HG03039 (cell line): ENCODE results near the gene PIGM.

Source experiments
- ATAC-seq: cut with Tn5 transposase; IDR thresholded peaks from one replicate; pipeline ENCODE4 v1.9.1; 2021; ENCODE audit warnings: mild to moderate bottlenecking, moderate library complexity; ENCODE audit not compliant: unreplicated experiment

PIGM gene

GRCh38 chr1:159990005-159990404 lies 41.8 kb downstream of the PIGM start:
- no peak for ATAC-seq

GRCh38 chr1:159989581-159989980 lies 42.2 kb downstream of the PIGM start:
- no peak for ATAC-seq

DNA sequence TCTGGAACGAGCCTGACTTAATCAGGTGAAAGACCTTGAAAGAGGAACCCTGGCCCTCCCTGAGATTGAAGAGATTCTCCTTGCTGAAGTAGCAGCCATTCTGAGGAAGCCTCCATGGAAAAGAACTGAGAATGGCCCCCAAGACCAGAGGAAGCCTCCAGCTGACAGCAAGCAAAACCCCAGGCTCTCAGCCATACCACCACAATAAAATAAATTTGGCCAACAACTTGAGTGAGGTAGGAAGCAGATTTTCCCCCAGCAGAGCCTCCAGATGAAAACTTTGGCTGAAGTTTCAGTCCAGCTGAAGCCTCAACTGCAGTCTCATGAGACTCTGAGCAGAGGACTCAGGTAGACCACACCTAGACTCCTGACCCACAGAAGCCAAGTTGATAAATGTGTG lies 43.8 kb downstream of the PIGM start:
- no peak for ATAC-seq

DNA sequence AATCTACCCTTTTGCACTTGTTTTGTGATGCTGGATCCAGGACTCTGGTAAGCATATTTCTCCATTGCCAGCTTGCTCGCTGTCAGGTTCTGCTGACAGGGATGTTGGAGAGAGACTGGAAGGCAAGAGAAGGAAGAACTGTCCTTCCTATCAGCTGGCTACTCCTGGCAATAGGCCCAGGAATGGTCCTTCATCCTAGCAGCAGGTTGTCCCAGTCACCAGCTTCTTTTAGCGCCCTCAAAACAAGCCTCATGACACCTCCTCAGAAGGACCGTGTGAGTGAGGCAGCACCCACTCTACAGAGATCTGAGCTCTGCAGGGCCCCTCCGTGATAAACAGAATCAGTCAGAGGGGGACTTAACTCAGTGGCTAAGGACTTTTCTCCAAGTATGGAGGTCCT lies 44.6 kb downstream of the PIGM start:
- no peak for ATAC-seq

- ATAC-seq = no peak
These were observed 45.3 kb downstream of the PIGM start for GRCh38 chr1:159986531-159986930.

GRCh38 chr1:159986093-159986492 lies 45.7 kb downstream of the PIGM start:
- ATAC-seq = no peak

DNA sequence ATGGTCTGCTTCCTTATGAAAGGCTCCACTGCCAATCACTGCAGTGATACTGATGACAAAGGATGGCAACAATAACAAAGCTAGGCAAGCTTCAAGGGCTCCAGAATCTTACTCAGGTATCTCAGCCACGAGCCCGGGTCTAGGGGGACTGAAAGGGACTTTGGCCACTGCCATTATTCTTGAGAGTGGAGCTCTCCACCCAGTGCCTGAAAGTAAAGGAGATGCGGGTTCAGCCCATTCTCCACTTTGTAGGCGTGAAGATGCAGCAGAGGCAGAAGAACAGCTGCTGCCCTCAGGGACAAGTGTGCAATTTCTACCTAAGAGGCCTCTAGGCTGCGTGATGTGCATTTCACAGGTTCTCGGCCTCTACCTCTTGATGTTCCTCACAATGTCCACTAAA lies 46.3 kb downstream of the PIGM start:
- no peak for ATAC-seq

DNA sequence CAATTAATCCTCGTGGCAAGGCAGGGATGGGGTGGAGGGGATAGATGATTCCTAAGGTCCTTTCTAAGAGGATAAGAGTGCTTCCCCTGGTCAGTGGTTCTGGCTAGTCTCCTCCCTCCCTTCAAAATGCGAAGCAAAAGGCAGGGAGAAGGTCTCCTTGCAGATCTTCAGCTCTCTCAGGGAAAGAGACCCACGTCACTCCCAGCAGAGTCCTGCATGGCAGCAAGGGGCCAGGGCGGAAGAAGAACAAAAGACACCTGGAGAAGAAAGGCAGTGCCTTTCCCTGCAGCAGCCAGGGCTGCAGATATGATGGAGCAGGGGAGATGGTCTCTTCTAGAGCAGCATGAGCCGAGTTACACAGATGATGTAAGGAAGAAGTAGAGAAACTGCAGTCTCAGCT lies 48.1 kb downstream of the PIGM start:
- ATAC-seq = no peak

DNA sequence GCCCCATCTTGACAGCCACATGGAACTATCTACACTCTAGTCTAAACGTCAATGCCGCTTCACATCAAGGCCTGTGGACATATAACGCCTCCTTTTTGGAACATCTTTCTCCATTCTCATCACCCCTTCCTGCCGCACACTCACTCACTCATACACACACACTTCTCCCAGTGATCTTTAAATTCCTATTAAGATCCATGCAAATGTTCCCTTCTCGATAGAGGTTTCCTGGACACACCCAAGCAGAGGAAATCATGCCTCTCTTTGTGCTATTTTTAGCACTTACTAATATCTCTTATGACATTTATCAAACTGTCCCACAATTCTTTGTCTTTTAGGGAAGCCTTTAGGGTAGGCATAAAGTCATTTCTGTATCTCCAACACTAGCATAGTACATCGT lies 49.5 kb downstream of the PIGM start:
- ATAC-seq = no peak

- no peak for ATAC-seq
These were observed 50.3 kb downstream of the PIGM start for GRCh38 chr1:159981351-159982055.

- ATAC-seq = no peak
These were observed 51.0 kb downstream of the PIGM start for GRCh38 chr1:159980786-159981185.

DNA sequence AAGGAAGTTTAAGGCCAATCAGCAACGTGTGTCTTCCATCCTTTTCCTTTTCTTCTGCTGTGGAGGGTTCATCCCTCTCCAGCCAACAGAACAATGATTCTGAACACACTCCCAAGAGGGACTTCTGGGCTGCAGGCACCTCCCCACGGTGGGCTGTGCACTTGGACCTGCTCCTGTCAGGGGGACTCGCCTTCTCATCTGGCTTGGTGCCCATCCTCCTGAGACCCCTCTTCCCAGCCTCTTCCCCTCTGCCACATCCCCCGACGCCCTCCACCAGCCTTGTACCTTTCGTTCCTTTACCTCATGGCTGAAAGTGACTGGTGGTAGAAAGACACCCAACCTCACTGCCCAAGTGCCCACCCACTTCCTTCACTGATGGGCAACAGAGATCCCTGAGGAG lies 51.7 kb downstream of the PIGM start:
- ATAC-seq = no peak

GRCh38 chr1:159979257-159979656 lies 52.5 kb downstream of the PIGM start:
- no peak for ATAC-seq

DNA sequence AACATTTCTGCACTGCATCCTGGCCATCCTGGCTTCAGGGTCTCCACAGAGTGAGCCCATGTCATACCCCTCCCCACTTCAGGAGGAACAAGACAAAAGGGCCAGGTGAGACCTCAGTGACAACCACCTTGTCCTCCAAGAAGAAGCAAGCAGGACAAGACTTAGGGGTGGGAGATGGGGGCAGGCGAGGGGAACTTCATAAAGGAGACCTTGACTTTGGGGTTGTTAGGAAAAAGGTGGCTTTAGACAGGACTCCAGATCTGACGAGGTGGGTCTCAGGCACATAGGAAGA lies 53.7 kb downstream of the PIGM start:
- no peak for ATAC-seq

DNA sequence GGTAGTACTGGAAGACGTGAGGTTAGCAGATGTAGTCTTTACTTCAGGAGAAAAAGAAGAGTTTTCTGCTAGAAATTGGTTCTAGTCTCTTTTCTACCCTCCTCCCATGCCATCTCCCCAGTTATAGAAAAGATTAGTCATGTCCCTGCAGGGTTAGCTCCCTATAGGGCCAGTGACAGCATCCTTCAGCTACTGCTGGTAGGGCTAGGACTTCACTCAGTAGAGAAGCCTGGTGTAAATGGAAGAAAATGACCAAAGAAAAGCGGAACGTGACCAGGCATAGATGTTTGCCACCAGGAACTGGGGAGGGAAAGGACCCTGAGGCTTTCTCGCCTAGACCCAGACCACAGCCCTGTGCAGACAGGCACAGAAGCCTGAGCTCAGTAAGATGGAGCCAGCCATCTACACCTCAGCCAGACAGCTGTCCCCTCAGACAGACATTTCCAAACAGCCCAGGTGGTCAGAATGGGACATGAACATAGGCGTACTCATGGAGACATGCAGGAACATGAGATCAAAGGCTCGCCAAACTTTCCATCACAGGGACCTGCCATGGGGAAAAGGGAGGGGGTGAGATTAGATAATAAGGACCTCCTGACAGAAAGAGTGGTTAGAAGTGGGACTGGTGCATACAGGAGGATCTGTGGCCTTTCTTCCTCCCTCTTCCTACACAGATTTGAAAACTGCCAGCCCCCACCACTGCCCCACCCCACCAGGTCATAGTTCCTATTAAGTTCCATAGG lies 54.3 kb downstream of the PIGM start:
- ATAC-seq = no peak
